Type B pancreatic cell (in vitro differentiated cells): ENCODE measurements around the gene ZBTB7B. TPM values are rescaled to one million over a fixed set of nuclear protein-coding genes. Genes with fewer than 3 reads are reported as not detected.

Experiments used
- DNase-seq: peaks from one replicate; pipeline ENCODE4 v3.0.0; 2021; ENCODE audit warnings: mixed read lengths; ENCODE audit not compliant: unreplicated experiment; ENCODE audit errors: extremely low spot score
- H3K27ac Mint-ChIP-seq: 2 replicates; pipeline ENCODE4 v1.8.0; 2021; ENCODE audit warnings: mild to moderate bottlenecking, mixed read lengths
- H3K27me3 Mint-ChIP-seq: 2 replicates; pipeline ENCODE4 v1.8.0; 2021; ENCODE audit warnings: mixed read lengths
- H3K36me3 Mint-ChIP-seq: 2 replicates; pipeline ENCODE4 v1.8.0; 2021; ENCODE audit warnings: mixed read lengths
- H3K4me1 Mint-ChIP-seq: one replicate; pipeline ENCODE4 v1.8.0; 2021; ENCODE audit warnings: mixed read lengths; ENCODE audit not compliant: unreplicated experiment
- H3K4me3 Mint-ChIP-seq: 2 replicates; pipeline ENCODE4 v1.8.0; 2021; ENCODE audit warnings: mild to moderate bottlenecking, mixed read lengths
- H3K9me3 Mint-ChIP-seq: 2 replicates; pipeline ENCODE4 v1.8.0; 2021; ENCODE audit warnings: mixed read lengths
- CTCF ChIP-seq: fragments of 200-600 bp; sonication (generic); conservative IDR thresholded peaks from 2 replicates; pipeline ENCODE4 v1.5.0; 2021; ENCODE audit warnings: antibody characterized with exemption, mild to moderate bottlenecking
- total RNA-seq: library from RNA; stranded (reverse); gene quantifications from 2 replicates; pipeline ENCODE4 v1.2.1, GENCODE V29; 2021; ENCODE audit warnings: low replicate concordance

The ZBTB7B gene
- total RNA-seq, 1 donor from 2014 or later, result 38.1 TPM

GRCh38 chr1:155006601-155007101 lies 4.0 kb downstream of the ZBTB7B start:
- no peaks in the 10 kb centered on the region for H3K27me3 Mint-ChIP-seq
- H3K4me1 Mint-ChIP-seq, result peaks cover 26% of the 10 kb centered on the region
- DNase-seq, result no peak
- TF ChIP-seq CTCF, result no peak
- peak overlapping the region; percentile 81 for H3K4me3 Mint-ChIP-seq
- no peaks in the 10 kb centered on the region for H3K9me3 Mint-ChIP-seq
- no peaks in the 10 kb centered on the region for H3K36me3 Mint-ChIP-seq
- H3K27ac Mint-ChIP-seq, result peak overlapping the region; percentile 83

DNA sequence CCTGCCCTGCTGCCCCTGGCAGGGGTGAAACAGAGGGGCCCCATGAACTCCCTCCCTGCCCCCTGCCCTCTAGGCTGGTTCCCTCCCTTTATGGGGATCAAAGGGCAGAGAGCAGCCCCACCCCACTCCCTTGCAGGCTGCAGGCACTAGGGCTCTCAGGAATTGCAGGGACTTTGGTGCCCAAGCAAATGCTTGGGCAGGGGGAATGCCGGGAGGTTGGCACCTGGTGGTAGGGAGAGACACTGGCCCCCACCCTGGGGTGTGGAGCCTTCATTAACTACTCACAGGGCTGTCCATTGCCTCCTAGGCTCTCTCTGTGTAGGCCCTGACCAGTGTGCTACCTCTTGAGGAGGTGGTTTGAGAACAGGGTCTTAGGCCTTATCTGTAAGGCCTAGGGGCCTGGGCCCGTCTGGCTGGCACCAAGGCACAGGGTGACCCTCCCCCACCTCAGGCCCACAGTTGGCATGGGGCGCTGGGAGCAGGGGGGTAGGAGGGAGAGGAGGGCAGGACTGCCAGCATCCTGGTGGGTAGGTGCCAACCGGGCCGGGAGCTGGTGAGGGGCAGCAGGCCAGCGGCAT lies 4.7 kb downstream of the ZBTB7B start:
- Mint-ChIP-seq H3K36me3 (no peaks in the 10 kb centered on the region), H3K27ac (no peak overlapping the region), H3K4me1 (peaks cover 31% of the 10 kb centered on the region), H3K4me3 (peak overlapping the region; percentile 81), H3K9me3 (no peaks in the 10 kb centered on the region), H3K27me3 (no peaks in the 10 kb centered on the region)
- DNase-seq, result peak; percentile 69
- TF ChIP-seq CTCF, result no peak

GRCh38 chr1:155008015-155008941 lies 5.7 kb downstream of the ZBTB7B start:
- Mint-ChIP-seq H3K4me1 (peaks cover 40% of the 10 kb centered on the region), H3K9me3 (no peaks in the 10 kb centered on the region), H3K4me3 (peak overlapping the region; percentile 44), H3K27ac (no peak overlapping the region), H3K27me3 (no peaks in the 10 kb centered on the region), H3K36me3 (no peaks in the 10 kb centered on the region)
- DNase-seq, result no peak
- no peak for TF ChIP-seq CTCF

DNA sequence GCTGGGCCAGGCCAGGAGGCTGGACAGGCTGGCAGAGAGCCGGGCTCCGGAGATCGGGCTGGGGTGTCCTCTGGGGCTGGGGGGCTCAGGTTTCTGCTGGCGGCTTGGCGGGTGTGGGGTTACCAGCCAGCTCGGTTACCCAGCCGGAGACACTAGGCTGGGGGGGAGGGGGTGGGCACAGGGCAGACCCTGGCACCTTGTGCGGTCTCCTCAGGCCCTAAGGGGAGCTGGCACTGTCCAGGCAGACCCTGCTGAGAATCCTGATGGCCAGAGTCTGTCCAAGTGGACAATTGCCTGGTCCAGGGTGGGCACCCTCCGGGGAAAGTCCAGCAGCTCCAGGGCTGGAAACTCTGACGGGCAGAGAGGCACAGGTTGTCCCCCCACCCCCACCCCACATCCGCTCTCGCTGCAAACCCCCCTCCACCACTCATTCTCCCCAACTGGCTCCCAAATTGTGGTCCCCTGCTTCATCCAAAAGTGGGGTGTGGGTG lies 6.7 kb downstream of the ZBTB7B start:
- Mint-ChIP-seq H3K4me1 (peaks cover 37% of the 10 kb centered on the region), H3K27ac (peak overlapping the region; percentile 73)
- no peak for TF ChIP-seq CTCF

GRCh38 chr1:155009742-155010141 lies 7.1 kb downstream of the ZBTB7B start:
- Mint-ChIP-seq H3K4me1 (peaks cover 34% of the 10 kb centered on the region), H3K4me3 (peak overlapping the region; percentile 40), H3K27ac (peak overlapping the region; percentile 73), H3K9me3 (no peaks in the 10 kb centered on the region), H3K36me3 (no peaks in the 10 kb centered on the region), H3K27me3 (no peaks in the 10 kb centered on the region)
- no peak for DNase-seq
- no peak for TF ChIP-seq CTCF

More for the DNA sequence above, 6.7 kb downstream of the ZBTB7B start:
- H3K36me3 Mint-ChIP-seq, result no peaks in the 10 kb centered on the region
- DNase-seq, result no peak
- H3K27me3 Mint-ChIP-seq, result no peaks in the 10 kb centered on the region
- H3K9me3 Mint-ChIP-seq, result no peaks in the 10 kb centered on the region
- no peak overlapping the region for H3K4me3 Mint-ChIP-seq
